Body of pancreas (tissue), 4 donors: Measurements from ENCODE around the gene DOK6. TPM values are rescaled to one million over a fixed set of nuclear protein-coding genes. Genes with fewer than 3 reads are reported as not detected.

ENCODE experiments used
- ATAC-seq: fragments of 150-250 bp; one replicate; pipeline ENCODE4 v1.9.1; 2016
- DNase-seq, 4 donors: peaks; one replicate each; pipeline ENCODE4 v3.0.0-alpha.2; 2019
- H3K27ac ChIP-seq, 4 donors: fragments of 200-600 bp; sonication (generic); 1 replicate in 3 of 4; 2 replicates in 1 of 4; pipeline versions ENCODE4 v1.5.1 to v1.6.1; 2016 to 2019; ENCODE audit warnings: mild to moderate bottlenecking in 1 of 4, mixed read lengths in 1 of 4, moderate library complexity in 1 of 4
- H3K27me3 ChIP-seq, 2 donors: fragments of 200-600 bp; sonication (generic); one replicate each; pipeline ENCODE4 v1.6.0; 2016; ENCODE audit warnings: mild to moderate bottlenecking in 1 of 2
- H3K36me3 ChIP-seq, 2 donors: fragments of 200-600 bp; sonication (generic); replicated peaks in 1 of 2; 2 replicates each; pipeline ENCODE4 v1.5.1; 2016; ENCODE audit warnings: low read depth in 2 of 2; ENCODE audit not compliant: insufficient read depth in 1 of 2
- H3K4me1 ChIP-seq: fragments of 200-600 bp; sonication (generic); one replicate; pipeline ENCODE4 v1.6.0; 2016
- H3K4me3 ChIP-seq, 2 donors: fragments of 200-600 bp; sonication (generic); 1 replicate in 1 of 2; 2 replicates in 1 of 2; pipeline ENCODE4 v1.5.1; 2016 to 2019
- H3K9me3 ChIP-seq, 3 donors: fragments of 200-600 bp; sonication (generic); 1 replicate in 2 of 3; 2 replicates in 1 of 3; pipeline ENCODE4 v1.5.1; 2016
- CTCF ChIP-seq, 7 experiments: fragments of 450-650 bp in 4 of 7; fragments of 200-600 bp in 3 of 7; sonication (generic) in 3 of 7; IDR thresholded peaks; one replicate each; pipeline ENCODE4 v1.5.1; 2016 to 2019; ENCODE audit warnings: antibody characterized with exemption in 7 of 7
- POLR2A ChIP-seq, 3 donors: fragments of 450-650 bp; IDR thresholded peaks; one replicate each; pipeline ENCODE4 v1.6.1; 2016; ENCODE audit warnings: antibody characterized with exemption in 3 of 3, mild to moderate bottlenecking in 2 of 3
- WGBS, 2 donors: methylation state at CpG; one replicate each; pipeline ENCODE4 v1.1.5; 2017; 5-methylcytosine and 5-hydroxymethylcytosine counted together
- intact Hi-C: fragments of 100-400 bp; cut with DNase I; formaldehyde crosslinking; loops from one replicate; pipeline ENCODE4 v1.15.1; 2023
- total RNA-seq, 2 donors: library from RNA; depleted of rRNA; stranded (reverse); fragments of >200 nt; gene quantifications; one replicate each; pipeline ENCODE4 v1.1.0, GENCODE V29; 2016

The DOK6 gene
- total RNA-seq, 2 donors from 2014 or later = under 0.01 to 0.66 TPM

GRCh38 chr18:69622961-69623360 lies 222.3 kb downstream of the DOK6 start:
- H3K4me3 ChIP-seq = no peak overlapping the region
- H3K36me3 ChIP-seq = no peaks in the 10 kb centered on the region
- TF ChIP-seq POLR2A (IDR thresholded peaks at IDR 0.05) = no peak
- TF ChIP-seq CTCF (IDR thresholded peaks at IDR 0.05) = no peak
- H3K9me3 ChIP-seq = no peaks in the 10 kb centered on the region
- H3K27me3 ChIP-seq = no peaks in the 10 kb centered on the region
- WGBS, 2 donors = 65 to 68% methylated on average over 1 of the region's 1 CpG
- intact Hi-C loops = no loop called here
- no peak for DNase-seq
- H3K4me1 ChIP-seq = no peaks in the 10 kb centered on the region
- ATAC-seq = no peak
- H3K27ac ChIP-seq = no peak overlapping the region

- ATAC-seq (no peak), DNase-seq (no peak)
- H3K27ac ChIP-seq = no peak overlapping the region
- no peak for TF ChIP-seq POLR2A (IDR thresholded peaks at IDR 0.05)
- no peak for TF ChIP-seq CTCF (IDR thresholded peaks at IDR 0.05)
- H3K4me1 ChIP-seq = no peaks in the 10 kb centered on the region
- no peak overlapping the region for H3K4me3 ChIP-seq
- no peaks in the 10 kb centered on the region for H3K27me3 ChIP-seq
- H3K36me3 ChIP-seq = no peaks in the 10 kb centered on the region
- no peaks in the 10 kb centered on the region for H3K9me3 ChIP-seq
- intact Hi-C loops = no loop called here
- 52 to 60% methylated on average over 3 of the region's 3 CpGs for WGBS, 2 donors
These were observed 225.5 kb downstream of the DOK6 start for GRCh38 chr18:69626171-69626570.

- ATAC-seq (no peak), DNase-seq (no peak)
- no peak overlapping the region for H3K4me3 ChIP-seq
- TF ChIP-seq CTCF (IDR thresholded peaks at IDR 0.05) (no peak), POLR2A (IDR thresholded peaks at IDR 0.05) (no peak)
- H3K27ac ChIP-seq = no peak overlapping the region
- H3K9me3 ChIP-seq = no peaks in the 10 kb centered on the region
- intact Hi-C loops = no loop called here
- no peaks in the 10 kb centered on the region for H3K27me3 ChIP-seq
- no peaks in the 10 kb centered on the region for H3K4me1 ChIP-seq
- 75 to 79% methylated on average over 4 of the region's 4 CpGs for WGBS, 2 donors
- no peaks in the 10 kb centered on the region for H3K36me3 ChIP-seq
These were observed 226.1 kb downstream of the DOK6 start for GRCh38 chr18:69626643-69627242.

- no peak for ATAC-seq
- Histone ChIP-seq H3K4me1 (no peaks in the 10 kb centered on the region), H3K27me3 (no peaks in the 10 kb centered on the region), H3K4me3 (no peak overlapping the region), H3K27ac (no peak overlapping the region), H3K9me3 (no peaks in the 10 kb centered on the region), H3K36me3 (no peaks in the 10 kb centered on the region)
- intact Hi-C loops = no loop called here
- WGBS, 2 donors = 50 to 57% methylated on average over 2 of the region's 2 CpGs
- TF ChIP-seq POLR2A (IDR thresholded peaks at IDR 0.05) (no peak), CTCF (IDR thresholded peaks at IDR 0.05) (no peak)
- no peak for DNase-seq
These were observed 228.2 kb downstream of the DOK6 start for GRCh38 chr18:69628774-69629359.

- no peak for DNase-seq
- no peaks in the 10 kb centered on the region for H3K4me1 ChIP-seq
- no peaks in the 10 kb centered on the region for H3K36me3 ChIP-seq
- TF ChIP-seq CTCF (IDR thresholded peaks at IDR 0.05) = no peak
- no peak for TF ChIP-seq POLR2A (IDR thresholded peaks at IDR 0.05)
- H3K9me3 ChIP-seq = no peaks in the 10 kb centered on the region
- H3K27me3 ChIP-seq = no peaks in the 10 kb centered on the region
- intact Hi-C loops = no loop called here
- no peak overlapping the region for H3K27ac ChIP-seq
- 33 to 56% methylated on average over 3 of the region's 3 CpGs for WGBS, 2 donors
- H3K4me3 ChIP-seq = no peak overlapping the region
- ATAC-seq = no peak
These were observed 230.6 kb downstream of the DOK6 start for GRCh38 chr18:69631281-69631680.
